HG03354 (cell line): Measurements from ENCODE around the gene NRL.

ENCODE experiments used
- ATAC-seq: cut with Tn5 transposase; IDR thresholded peaks from one replicate; pipeline ENCODE4 v1.9.1; 2021; ENCODE audit warnings: mild to moderate bottlenecking; ENCODE audit not compliant: unreplicated experiment, poor library complexity, severe bottlenecking

Gene NRL

GRCh38 chr14:24087004-24087403, 27.7 kb downstream of the NRL start:
- ATAC-seq = no peak

GRCh38 chr14:24086193-24086955, 28.4 kb downstream of the NRL start:
- no peak for ATAC-seq

GRCh38 chr14:24085215-24085614, 29.5 kb downstream of the NRL start:
- ATAC-seq = no peak

GRCh38 chr14:24084440-24084839, 30.3 kb downstream of the NRL start:
- ATAC-seq = no peak

- no peak for ATAC-seq
Measured at GRCh38 chr14:24083462-24083861, 31.3 kb downstream of the NRL start.

GRCh38 chr14:24082411-24083080, 32.2 kb downstream of the NRL start:
- ATAC-seq = no peak

- ATAC-seq = no peak
Measured at GRCh38 chr14:24081739-24082211, 33.0 kb downstream of the NRL start.

GRCh38 chr14:24080888-24081738, 33.6 kb downstream of the NRL start:
- peak; percentile 91 for ATAC-seq

GRCh38 chr14:24080142-24080530, 34.6 kb downstream of the NRL start:
- ATAC-seq = no peak

GRCh38 chr14:24079491-24080141, 35.1 kb downstream of the NRL start:
- ATAC-seq = no peak

- ATAC-seq = no peak
Measured at GRCh38 chr14:24078146-24078545, 36.6 kb downstream of the NRL start.

GRCh38 chr14:24077086-24077485, 37.7 kb downstream of the NRL start:
- no peak for ATAC-seq

GRCh38 chr14:24076302-24076601, 38.5 kb downstream of the NRL start:
- ATAC-seq = no peak

GRCh38 chr14:24075485-24076301, 39.1 kb downstream of the NRL start:
- no peak for ATAC-seq

GRCh38 chr14:24074625-24075484, 39.9 kb downstream of the NRL start:
- ATAC-seq = no peak

GRCh38 chr14:24072881-24073877, 41.6 kb downstream of the NRL start:
- no peak for ATAC-seq

- ATAC-seq = no peak
Measured at GRCh38 chr14:24072436-24072835, 42.3 kb downstream of the NRL start.
